Aorta (tissue), 5 donors: ENCODE results near the gene PRTFDC1. TPM values are rescaled to one million over a fixed set of nuclear protein-coding genes. Genes with fewer than 3 reads are reported as not detected.
"Not testable (repeated sequence)": the region's sequence is repeated elsewhere in the genome, so short reads cannot be mapped to it uniquely, and the experiment has no call there.

Experiments used
- ATAC-seq: fragments of 200-7000 bp; cut with Tn5 transposase; one replicate; pipeline ENCODE4 v1.9.1; 2022; ENCODE audit warnings: moderate library complexity; ENCODE audit not compliant: low FRiP score
- DNase-seq, 2 donors: peaks; one replicate each; pipeline ENCODE4 v3.0.0-alpha.2; 2020
- H3K27ac ChIP-seq, 2 donors: one replicate each; pipeline ENCODE4 v1.5.1; 2013; ENCODE audit warnings: low read length in 2 of 2, mild to moderate bottlenecking in 2 of 2, moderate library complexity in 2 of 2, control low read depth in 1 of 2, inconsistent platforms in 1 of 2, low read depth in 1 of 2
- H3K27me3 ChIP-seq, 2 donors: one replicate each; pipeline ENCODE4 v1.6.1; 2013; ENCODE audit warnings: control low read depth in 1 of 2, low read length in 1 of 2, mild to moderate bottlenecking in 1 of 2, moderate library complexity in 1 of 2; ENCODE audit not compliant: insufficient read depth in 2 of 2, control insufficient read depth in 1 of 2
- H3K36me3 ChIP-seq, 2 donors: one replicate each; pipeline ENCODE4 v1.6.1; 2013; ENCODE audit warnings: control low read depth in 1 of 2, low read length in 1 of 2, mild to moderate bottlenecking in 1 of 2; ENCODE audit not compliant: insufficient read depth in 2 of 2, control insufficient read depth in 1 of 2
- H3K4me1 ChIP-seq, 2 donors: one replicate each; pipeline ENCODE4 v1.6.1; 2013; ENCODE audit warnings: low read length in 2 of 2, control low read depth in 1 of 2, mild to moderate bottlenecking in 1 of 2, moderate library complexity in 1 of 2; ENCODE audit not compliant: insufficient read depth in 2 of 2, control insufficient read depth in 1 of 2
- H3K4me3 ChIP-seq, 2 donors: one replicate each; pipeline ENCODE4 v1.5.1; 2013; ENCODE audit warnings: low read length in 2 of 2, control low read depth in 1 of 2, mild to moderate bottlenecking in 1 of 2
- H3K9me3 ChIP-seq: one replicate; pipeline ENCODE4 v1.6.1; 2013; ENCODE audit warnings: mild to moderate bottlenecking, low read length; ENCODE audit not compliant: control insufficient read depth
- WGBS, 2 donors: extraction: QIAGEN DNeasy Blood & Tissue Kit; methylation state at CpG; one replicate each; pipeline ENCODE4 v1.1.7; 2013; 5-methylcytosine and 5-hydroxymethylcytosine counted together
- intact Hi-C, 2 donors: fragments of 100-400 bp; cut with DNase I; formaldehyde crosslinking; loops; one replicate each; pipeline versions ENCODE4 v1.14.2 to v1.15.0; 2022
- polyA plus RNA-seq, 2 donors: library from polyadenylated mRNA; stranded (reverse); fragments of 200-250 nt; gene quantifications; one replicate each; pipeline ENCODE4 v1.2.3, GENCODE V29; 2013
- total RNA-seq, 2 donors: library from RNA; stranded (reverse); fragmentation: NEBNext Ultra II Directional; extraction: Animal tissue kit (Norgen Biotek cat#: 25700); gene quantifications; one replicate each; pipeline ENCODE4 v1.2.1, GENCODE V29; 2021
- donor health status: healthy with polysubstance abuse.
- donor health status: Bipolar disorder and iron deficiency.
- donor health status: DM: no; HTN: no; CAD: no.
- donor health status: DM: no; HTN: no; CAD: no.
- donor health status: DM: yes; HTN: yes; CAD: no.

The PRTFDC1 gene
- total and polyA plus RNA-seq, 4 donors, result 3.1 to 15.7 (median 11.8) TPM

- Histone ChIP-seq H3K36me3 (no peaks in the 10 kb centered on the region), H3K4me3 (no peak overlapping the region), H3K4me1 (no peaks in the 10 kb centered on the region), H3K27ac (no peak overlapping the region), H3K27me3 (no peaks in the 10 kb centered on the region), H3K9me3 (no peaks in the 10 kb centered on the region)
- ATAC-seq (no peak), DNase-seq (no peak)
- intact Hi-C loops, result no loop called here
- 79 to 82% methylated on average over 4 of the region's 4 CpGs for WGBS, 2 donors
These were observed 22.5 kb downstream of the PRTFDC1 start for GRCh38 chr10:24929904-24930303.

DNA sequence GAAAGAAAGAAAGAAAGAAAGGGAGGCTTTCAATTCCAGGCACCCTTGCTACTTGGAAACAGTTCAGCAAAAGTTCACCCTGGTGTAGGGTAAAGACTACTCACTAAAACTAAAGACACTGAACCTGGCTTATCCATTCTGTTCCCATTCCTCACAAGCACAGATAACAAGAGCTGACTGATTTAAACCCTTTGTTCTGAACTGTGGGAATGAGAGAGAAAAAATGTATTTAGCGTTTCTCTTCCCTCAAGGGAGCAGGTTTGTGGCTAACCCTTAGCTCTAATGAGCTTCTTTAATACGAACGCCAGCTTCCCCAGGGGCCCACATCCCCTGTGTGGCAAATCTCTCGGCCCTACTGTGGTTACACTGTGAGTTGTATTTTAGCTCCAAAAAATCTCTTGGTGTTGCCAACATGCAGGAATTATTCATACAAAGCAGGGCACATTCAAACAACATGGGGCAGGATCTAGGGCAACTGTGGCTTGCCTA, 23.3 kb downstream of the PRTFDC1 start:
- intact Hi-C loops, result no loop called here
- H3K27me3 ChIP-seq, result no peaks in the 10 kb centered on the region
- no peaks in the 10 kb centered on the region for H3K9me3 ChIP-seq
- 1 to 5% methylated on average over 4 of the region's 4 CpGs for WGBS, 2 donors
- H3K27ac ChIP-seq, result no peak overlapping the region
- ATAC-seq (peak; percentile 41), DNase-seq (no peak)
- H3K36me3 ChIP-seq, result no peaks in the 10 kb centered on the region
- no peak overlapping the region for H3K4me3 ChIP-seq
- no peaks in the 10 kb centered on the region for H3K4me1 ChIP-seq

DNA sequence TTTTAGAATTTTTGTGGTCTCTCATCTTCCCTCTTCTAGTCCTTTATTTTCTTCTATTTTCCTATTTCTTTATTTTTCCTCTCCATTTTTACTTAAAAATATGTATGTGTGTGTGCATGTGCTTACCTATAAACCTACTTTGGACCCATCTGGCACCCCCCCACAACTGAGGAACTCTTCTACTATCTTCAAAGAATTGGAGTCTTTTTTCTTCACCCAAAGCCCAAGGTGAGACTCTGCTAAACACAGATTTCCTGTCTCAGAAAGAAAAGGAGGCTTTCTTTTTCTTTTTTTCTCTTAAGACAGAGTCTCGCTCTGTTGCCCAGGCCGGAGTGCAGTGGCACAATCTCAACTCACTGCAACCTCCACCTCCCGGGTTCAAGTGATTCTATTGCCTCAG, 24.2 kb downstream of the PRTFDC1 start:
- Histone ChIP-seq H3K27me3 (no peaks in the 10 kb centered on the region), H3K9me3 (no peaks in the 10 kb centered on the region), H3K4me3 (no peak overlapping the region), H3K27ac (no peak overlapping the region), H3K4me1 (no peaks in the 10 kb centered on the region), H3K36me3 (no peaks in the 10 kb centered on the region)
- DNase-seq (no peak), ATAC-seq (no peak)
- 97 to 100% methylated on average over 3 of the region's 3 CpGs for WGBS, 2 donors
- intact Hi-C loops, result no loop called here

GRCh38 chr10:24926557-24926956, 25.8 kb downstream of the PRTFDC1 start:
- no peaks in the 10 kb centered on the region for H3K9me3 ChIP-seq
- no peaks in the 10 kb centered on the region for H3K36me3 ChIP-seq
- DNase-seq, result no peak
- no peaks in the 10 kb centered on the region for H3K27me3 ChIP-seq
- H3K4me3 ChIP-seq, result no peak overlapping the region
- no peak overlapping the region for H3K27ac ChIP-seq
- 89 to 95% methylated on average over 8 of the region's 8 CpGs for WGBS, 2 donors
- intact Hi-C loops, result no loop called here
- ATAC-seq, result peak; percentile 41
- H3K4me1 ChIP-seq, result no peaks in the 10 kb centered on the region

DNA sequence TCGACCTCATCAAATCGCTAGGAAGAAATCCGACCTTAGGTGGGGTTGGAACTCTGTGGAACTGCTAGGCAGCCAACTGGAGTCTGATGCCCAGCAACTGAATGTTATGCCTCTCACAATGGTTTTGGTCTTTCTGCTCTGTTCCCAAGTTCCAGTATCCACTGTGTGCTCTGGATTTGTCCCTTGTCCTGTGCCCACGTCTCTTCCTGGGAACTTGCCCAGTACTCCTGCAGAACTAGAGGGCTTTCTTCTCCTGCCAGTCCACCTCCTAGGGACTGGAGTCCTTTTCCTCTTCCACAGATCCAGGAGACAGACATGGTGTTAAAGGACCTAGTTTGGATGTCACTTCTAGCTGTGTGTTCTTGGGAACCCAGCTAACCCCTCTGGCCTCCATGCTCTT, 26.6 kb downstream of the PRTFDC1 start:
- Histone ChIP-seq H3K27ac (no peak overlapping the region), H3K9me3 (no peaks in the 10 kb centered on the region), H3K4me3 (no peak overlapping the region), H3K27me3 (no peaks in the 10 kb centered on the region), H3K36me3 (no peaks in the 10 kb centered on the region), H3K4me1 (no peaks in the 10 kb centered on the region)
- 83 to 84% methylated on average over 4 of the region's 4 CpGs for WGBS, 2 donors
- no peak for DNase-seq
- ATAC-seq, result no peak
- intact Hi-C loops, result no loop called here

GRCh38 chr10:24924483-24924882, 27.9 kb downstream of the PRTFDC1 start:
- H3K36me3 ChIP-seq, intact Hi-C loops, H3K9me3 ChIP-seq, H3K4me1 ChIP-seq, DNase-seq, H3K27ac ChIP-seq, H3K4me3 ChIP-seq, H3K27me3 ChIP-seq, ATAC-seq: not testable (repeated sequence)

- H3K27ac ChIP-seq, H3K9me3 ChIP-seq, H3K36me3 ChIP-seq, intact Hi-C loops, H3K4me1 ChIP-seq, H3K27me3 ChIP-seq, H3K4me3 ChIP-seq, ATAC-seq, DNase-seq: not testable (repeated sequence)
- 97% methylated on average over 6 of the region's 6 CpGs for WGBS, 2 donors
These were observed 30.1 kb downstream of the PRTFDC1 start for GRCh38 chr10:24922222-24922868.

GRCh38 chr10:24920907-24921881, 31.2 kb downstream of the PRTFDC1 start:
- no peaks in the 10 kb centered on the region for H3K9me3 ChIP-seq
- no peaks in the 10 kb centered on the region for H3K27me3 ChIP-seq
- no peak overlapping the region for H3K27ac ChIP-seq
- no peaks in the 10 kb centered on the region for H3K36me3 ChIP-seq
- 45 to 49% methylated on average over 7 of the region's 7 CpGs for WGBS, 2 donors
- no peak overlapping the region for H3K4me3 ChIP-seq
- ATAC-seq (peak; percentile 78), DNase-seq (peak; percentile 81 to 83)
- no peaks in the 10 kb centered on the region for H3K4me1 ChIP-seq
- intact Hi-C loops, result no loop called here
